ENCODE measurements around the gene TTLL5. TPM values are rescaled to one million over a fixed set of nuclear protein-coding genes. Genes with fewer than 3 reads are reported as not detected.

The TTLL5 gene
- total and polyA plus RNA-seq, 9 of the 15 experiments (the other 6 are each of a cell fraction or from before 2014, with no cell fraction given), result 4.1 to 18.9 (median 12.6) TPM

GRCh38 chr14:75837151-75837787 lies 176.2 kb downstream of the TTLL5 start (continued):
- no peak for TF ChIP-seq BCLAF1 (IDR thresholded peaks at IDR 0.05; ENCODE audit: borderline replicate concordance in 1 of 2, control insufficient read depth in 1 of 2, low read depth in 2 of 2, low read length in 1 of 2)
- no peak for TF ChIP-seq YBX1 (IDR thresholded peaks at IDR 0.05)
- TF ChIP-seq RBM22 (IDR thresholded peaks at IDR 0.05; ENCODE audit: low read depth, low read length, poor library complexity, severe bottlenecking), result no peak
- no peak for TF ChIP-seq NBN (IDR thresholded peaks at IDR 0.05; ENCODE audit: low read depth)
- TF ChIP-seq FOXJ2 (tag; IDR thresholded peaks at IDR 0.05), result no peak
- TF ChIP-seq CEBPB (tag; IDR thresholded peaks at IDR 0.05), result peak; percentile 93
- TF ChIP-seq CREB5 (CRISPR knock-in tag; IDR thresholded peaks at IDR 0.05), result no peak
- no peak for TF ChIP-seq KAT7 (CRISPR knock-in tag; IDR thresholded peaks at IDR 0.05; ENCODE audit: borderline replicate concordance)
- TF ChIP-seq MTA1 (IDR thresholded peaks at IDR 0.05; ENCODE audit: borderline replicate concordance), result no peak
- no peak for TF ChIP-seq CEBPG (CRISPR knock-in tag; IDR thresholded peaks at IDR 0.05)
- TF ChIP-seq CEBPG (tag; conservative IDR thresholded peaks at IDR 0.05 in 1 of 2, IDR thresholded peaks at IDR 0.05 in 1 of 2), result peak; percentile 79 to 91
